ENCODE data around the gene UQCRC1.

- TF ChIP-seq CTCF (conservative IDR thresholded peaks at IDR 0.05; ENCODE audit: low read depth, low read length) (peak; percentile 41; the same call in 1 of the 2 replicates), EZH2 (IDR thresholded peaks at IDR 0.05; ENCODE audit: low read length, unreplicated experiment) (no peak)
Observed at GRCh38 chr3:48558493-48559134, 50.8 kb downstream of the UQCRC1 start.
